Karpas-422 (cell line): Measurements from ENCODE around the gene IVNS1ABP. TPM values are rescaled to one million over a fixed set of nuclear protein-coding genes. Genes with fewer than 3 reads are reported as not detected.

Experiments used
- DNase-seq: peaks from one replicate; pipeline ENCODE4 v3.0.0-alpha.2; 2015
- H2AFZ ChIP-seq: fragments of 200-600 bp; sonication (generic); 2 replicates; pipeline ENCODE4 v1.6.1; 2014; ENCODE audit warnings: antibody characterized with exemption, low read length, mixed read lengths
- H3K27ac ChIP-seq: fragments of 200-600 bp; sonication (generic); 2 replicates; pipeline ENCODE4 v1.5.1; 2014; ENCODE audit warnings: mild to moderate bottlenecking, low read length, moderate library complexity
- H3K27me3 ChIP-seq: fragments of 200-600 bp; sonication (generic); 2 replicates; pipeline ENCODE4 v1.6.1; 2014; ENCODE audit warnings: low read length, mixed read lengths
- H3K36me3 ChIP-seq: fragments of 200-600 bp; sonication (generic); 2 replicates; pipeline ENCODE4 v1.6.1; 2014; ENCODE audit warnings: low read length, mixed read lengths; ENCODE audit not compliant: insufficient read depth
- H3K4me1 ChIP-seq: fragments of 200-600 bp; sonication (generic); 2 replicates; pipeline ENCODE4 v1.6.1; 2014; ENCODE audit warnings: mild to moderate bottlenecking, low read length, mixed read lengths
- H3K4me2 ChIP-seq: fragments of 200-600 bp; sonication (generic); 2 replicates; pipeline ENCODE4 v1.6.1; 2014; ENCODE audit warnings: low read length, low read depth, mild to moderate bottlenecking; ENCODE audit not compliant: poor library complexity, severe bottlenecking
- H3K4me3 ChIP-seq: fragments of 200-600 bp; sonication (generic); 2 replicates; pipeline ENCODE4 v1.5.1; 2014; ENCODE audit warnings: mild to moderate bottlenecking, antibody characterized with exemption, low read length, mixed read lengths
- H3K79me2 ChIP-seq: fragments of 200-600 bp; sonication (generic); 2 replicates; pipeline ENCODE4 v1.6.1; 2014; ENCODE audit warnings: mild to moderate bottlenecking, low read length, mixed read lengths
- H3K9ac ChIP-seq: fragments of 200-600 bp; sonication (generic); 2 replicates; pipeline ENCODE4 v1.6.0; 2014; ENCODE audit warnings: low read length
- H3K9me2 ChIP-seq: fragments of 200-600 bp; sonication (generic), shearing (Covaris generic); replicated peaks from 2 replicates; pipeline ENCODE4 v1.6.0; 2014; ENCODE audit warnings: mild to moderate bottlenecking, low read length, moderate library complexity; ENCODE audit not compliant: insufficient read depth
- H3K9me3 ChIP-seq: fragments of 300-700, 200-600 bp; sonication (generic); 2 replicates; pipeline ENCODE4 v1.6.1; 2014; ENCODE audit warnings: low read length, mixed read lengths
- H4K20me1 ChIP-seq: fragments of 200-600 bp; sonication (generic); 2 replicates; pipeline ENCODE4 v1.6.1; 2014; ENCODE audit warnings: mild to moderate bottlenecking, antibody characterized with exemption, low read length, low read depth; ENCODE audit not compliant: insufficient read depth
- total RNA-seq: library from RNA; depleted of rRNA; stranded (reverse); fragments of >200 nt; shearing (Covaris generic); gene quantifications from 2 replicates; pipeline ENCODE4 v1.2.3, GENCODE V29; 2014; ENCODE audit warnings: low replicate concordance

Gene IVNS1ABP
- total RNA-seq, 1 experiment from 2014 or later = 113 TPM

DNA sequence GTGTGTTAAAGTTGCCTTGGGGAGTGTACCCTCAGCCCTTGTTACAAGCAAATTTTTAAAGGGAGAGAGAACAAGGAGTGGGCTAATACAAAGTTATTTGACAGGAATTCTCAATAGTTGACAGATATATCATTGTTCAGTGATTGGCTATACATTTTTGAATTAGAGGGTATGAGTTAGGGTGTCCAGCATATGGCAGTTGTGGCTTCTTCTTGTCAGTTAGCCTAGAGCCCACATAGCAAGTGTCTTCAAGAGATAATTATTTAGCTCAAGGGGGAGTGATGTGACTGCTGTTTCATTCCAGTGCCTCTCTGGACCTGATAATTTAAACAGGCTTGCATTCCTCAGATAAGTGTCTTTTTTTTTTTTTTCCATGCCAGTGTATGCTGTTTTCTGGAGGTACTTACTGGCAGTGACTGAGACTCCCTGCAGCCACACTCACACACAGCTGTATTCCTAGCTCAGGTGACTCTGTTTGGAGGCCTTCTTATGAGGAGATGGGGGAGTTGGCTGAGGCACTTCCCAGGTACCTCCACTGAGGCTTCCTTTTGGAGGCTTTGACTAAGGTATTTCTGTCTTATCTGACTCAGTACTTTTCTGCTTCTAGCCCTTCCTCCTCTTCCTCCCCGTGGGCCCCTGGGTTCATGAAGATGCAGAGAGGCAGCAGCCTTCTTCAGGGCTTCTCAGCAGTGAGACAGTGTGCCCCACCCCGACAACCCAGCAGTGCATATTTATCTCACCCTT is 32.3 kb downstream of the IVNS1ABP start:
- Histone ChIP-seq H3K4me1 (peaks cover under 1% of the 10 kb centered on the region), H2AFZ (no peak overlapping the region), H3K36me3 (no peaks in the 10 kb centered on the region), H4K20me1 (no peaks in the 10 kb centered on the region), H3K4me3 (no peak overlapping the region), H3K27me3 (no peaks in the 10 kb centered on the region), H3K4me2 (no peak overlapping the region), H3K27ac (no peak overlapping the region), H3K9ac (no peak overlapping the region), H3K9me2 (no peaks in the 10 kb centered on the region), H3K79me2 (no peaks in the 10 kb centered on the region), H3K9me3 (no peaks in the 10 kb centered on the region)
- DNase-seq = no peak

DNA sequence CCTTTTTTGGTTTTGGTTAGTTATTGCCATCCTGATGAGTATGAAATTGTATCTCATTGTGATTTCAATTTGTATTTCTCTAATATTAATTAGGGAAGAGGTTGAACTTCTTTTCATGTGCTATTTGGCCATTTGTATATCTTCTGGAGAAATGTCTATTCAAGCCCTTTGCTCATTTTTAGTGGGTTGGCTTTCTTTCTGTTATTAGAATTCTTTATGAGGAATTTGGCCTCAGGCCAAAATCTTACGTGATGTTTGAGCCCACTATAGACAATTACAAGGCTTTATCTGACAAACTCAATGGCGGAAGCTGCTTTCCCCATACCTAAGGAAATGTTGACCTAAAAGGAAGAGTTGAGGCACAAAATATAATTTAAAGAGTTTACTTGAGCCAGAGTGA is 32.9 kb downstream of the IVNS1ABP start:
- no peak for DNase-seq
- H3K27ac ChIP-seq = no peak overlapping the region

GRCh38 chr1:185281245-185281644 is 35.8 kb downstream of the IVNS1ABP start:
- H3K4me3 ChIP-seq = no peak overlapping the region
- H4K20me1 ChIP-seq = no peaks in the 10 kb centered on the region
- 0 out of 2 replicates have a peak, but pooled peaks cover 3% of the 10 kb centered on the region for H3K9me2 ChIP-seq
- no peak overlapping the region for H2AFZ ChIP-seq
- no peak overlapping the region for H3K4me2 ChIP-seq
- H3K9me3 ChIP-seq = no peaks in the 10 kb centered on the region
- no peak for DNase-seq
- peaks cover 6% of the 10 kb centered on the region for H3K4me1 ChIP-seq
- H3K27me3 ChIP-seq = no peaks in the 10 kb centered on the region
- H3K9ac ChIP-seq = no peak overlapping the region
- H3K36me3 ChIP-seq = no peaks in the 10 kb centered on the region
- no peak overlapping the region for H3K27ac ChIP-seq
- no peaks in the 10 kb centered on the region for H3K79me2 ChIP-seq

More for the DNA sequence above, 32.9 kb downstream of the IVNS1ABP start:
- H3K4me3 ChIP-seq = no peak overlapping the region
- no peaks in the 10 kb centered on the region for H3K27me3 ChIP-seq
- H3K9ac ChIP-seq = no peak overlapping the region
- H3K4me2 ChIP-seq = no peak overlapping the region
- peaks cover 6% of the 10 kb centered on the region for H3K4me1 ChIP-seq
- no peaks in the 10 kb centered on the region for H3K9me2 ChIP-seq
- H3K9me3 ChIP-seq = no peaks in the 10 kb centered on the region
- H4K20me1 ChIP-seq = no peaks in the 10 kb centered on the region
- H3K79me2 ChIP-seq = no peaks in the 10 kb centered on the region
- H2AFZ ChIP-seq = no peak overlapping the region
- H3K36me3 ChIP-seq = no peaks in the 10 kb centered on the region

- Histone ChIP-seq H3K9me3 (no peaks in the 10 kb centered on the region), H3K4me3 (no peak overlapping the region), H3K4me1 (peaks cover 6% of the 10 kb centered on the region), H2AFZ (no peak overlapping the region), H3K79me2 (no peaks in the 10 kb centered on the region), H3K9me2 (0 out of 2 replicates have a peak, but pooled peaks cover 3% of the 10 kb centered on the region), H3K9ac (no peak overlapping the region), H3K27ac (no peak overlapping the region), H3K36me3 (no peaks in the 10 kb centered on the region), H4K20me1 (no peaks in the 10 kb centered on the region), H3K27me3 (no peaks in the 10 kb centered on the region), H3K4me2 (no peak overlapping the region)
- no peak for DNase-seq
Measured at GRCh38 chr1:185280589-185280988, 36.5 kb downstream of the IVNS1ABP start.

GRCh38 chr1:185279571-185279970 is 37.5 kb downstream of the IVNS1ABP start:
- H3K4me1 ChIP-seq = peaks cover 6% of the 10 kb centered on the region
- no peak overlapping the region for H2AFZ ChIP-seq
- no peaks in the 10 kb centered on the region for H3K9me3 ChIP-seq
- H3K9ac ChIP-seq = no peak overlapping the region
- H3K36me3 ChIP-seq = no peaks in the 10 kb centered on the region
- H3K79me2 ChIP-seq = no peaks in the 10 kb centered on the region
- DNase-seq = no peak
- no peak overlapping the region for H3K27ac ChIP-seq
- H4K20me1 ChIP-seq = no peaks in the 10 kb centered on the region
- no peak overlapping the region for H3K4me3 ChIP-seq
- H3K27me3 ChIP-seq = no peaks in the 10 kb centered on the region
- H3K4me2 ChIP-seq = no peak overlapping the region
- H3K9me2 ChIP-seq = 0 out of 2 replicates have a peak, but pooled peaks cover 3% of the 10 kb centered on the region

- Histone ChIP-seq H4K20me1 (no peaks in the 10 kb centered on the region), H3K9me2 (no peaks in the 10 kb centered on the region), H3K4me1 (no peaks in the 10 kb centered on the region), H3K79me2 (no peaks in the 10 kb centered on the region), H3K4me3 (no peak overlapping the region), H3K9ac (no peak overlapping the region), H3K27ac (no peak overlapping the region), H3K9me3 (no peaks in the 10 kb centered on the region), H3K36me3 (no peaks in the 10 kb centered on the region), H2AFZ (no peak overlapping the region), H3K27me3 (no peaks in the 10 kb centered on the region), H3K4me2 (no peak overlapping the region)
- no peak for DNase-seq
Measured at GRCh38 chr1:185271921-185272320, 45.1 kb downstream of the IVNS1ABP start.

GRCh38 chr1:185268352-185268751 is 48.7 kb downstream of the IVNS1ABP start:
- Histone ChIP-seq H2AFZ (no peak overlapping the region), H3K9me2 (no peaks in the 10 kb centered on the region), H3K4me1 (no peaks in the 10 kb centered on the region), H3K27ac (no peak overlapping the region), H3K4me2 (no peak overlapping the region), H3K79me2 (no peaks in the 10 kb centered on the region), H3K27me3 (no peaks in the 10 kb centered on the region), H3K36me3 (no peaks in the 10 kb centered on the region), H3K9ac (no peak overlapping the region), H4K20me1 (no peaks in the 10 kb centered on the region), H3K9me3 (no peaks in the 10 kb centered on the region), H3K4me3 (no peak overlapping the region)
- no peak for DNase-seq

DNA sequence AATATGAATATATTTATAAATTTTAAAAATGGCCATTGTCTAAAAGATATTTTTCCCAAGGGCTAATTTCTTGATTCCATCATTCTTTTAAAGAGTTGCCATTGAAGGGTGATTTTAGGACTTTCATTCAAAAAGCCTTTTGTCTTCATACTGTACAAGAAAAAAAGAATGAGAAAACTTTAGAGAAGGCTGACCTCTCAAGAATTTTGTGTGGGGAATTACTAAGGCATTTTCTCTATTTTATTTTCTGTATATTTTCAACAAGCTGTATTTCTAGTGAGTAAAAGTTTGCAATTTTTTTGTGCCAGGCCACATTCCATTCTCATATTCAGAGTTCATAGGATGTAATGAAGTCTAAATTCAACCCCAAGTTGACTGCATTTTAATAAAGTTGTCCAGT is 49.3 kb downstream of the IVNS1ABP start:
- Histone ChIP-seq H2AFZ (no peak overlapping the region), H3K9ac (no peak overlapping the region), H3K79me2 (no peaks in the 10 kb centered on the region), H3K9me3 (no peaks in the 10 kb centered on the region), H3K4me2 (no peak overlapping the region), H3K9me2 (no peaks in the 10 kb centered on the region), H4K20me1 (no peaks in the 10 kb centered on the region), H3K4me1 (no peaks in the 10 kb centered on the region), H3K36me3 (no peaks in the 10 kb centered on the region), H3K27me3 (no peaks in the 10 kb centered on the region), H3K4me3 (no peak overlapping the region), H3K27ac (no peak overlapping the region)
- DNase-seq = no peak
